Measurements from ENCODE around the gene ITPRIPL1.

The ITPRIPL1 gene

GRCh38 chr2:96323849-96324248 is 1.3 kb upstream of the ITPRIPL1 start:
- no peak for DNase-seq

DNA sequence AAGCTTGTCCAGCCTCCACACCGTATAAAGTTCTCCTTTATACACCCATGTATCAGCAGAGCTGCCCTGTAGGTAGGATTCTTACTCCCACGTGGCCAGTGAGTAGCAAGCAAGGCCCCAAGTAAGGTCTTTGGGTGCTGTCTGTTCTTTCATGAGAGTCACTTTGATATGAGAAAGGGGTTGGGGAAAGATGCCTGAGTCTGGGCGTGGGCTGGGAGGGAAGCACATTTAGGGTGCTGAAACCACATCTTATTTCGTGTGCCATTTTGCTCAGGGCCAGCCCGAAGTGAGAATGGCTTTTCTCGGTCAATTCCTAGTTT is 436 bp upstream of the ITPRIPL1 start:
- no peak for DNase-seq

DNA sequence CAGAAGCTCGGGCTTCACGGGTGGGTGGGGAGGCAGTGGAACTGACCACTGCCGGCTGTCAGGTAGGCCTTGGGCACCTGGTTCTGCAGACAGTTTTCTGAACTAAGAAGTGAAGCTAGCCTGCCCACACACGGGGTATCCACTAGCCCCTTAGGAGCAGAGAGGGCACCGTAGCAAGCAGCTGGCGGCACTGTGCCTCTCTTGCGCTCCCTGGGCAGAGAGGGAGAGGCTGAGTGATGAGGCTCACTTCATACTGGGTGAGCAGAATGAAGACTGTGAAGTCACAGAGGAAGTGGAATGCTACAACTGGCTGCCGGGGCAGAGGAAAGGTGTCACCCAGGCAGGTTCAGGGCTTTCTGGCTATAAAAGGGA is 753 bp downstream of the ITPRIPL1 start:
- DNase-seq, result peak; percentile 61 to 75

DNA sequence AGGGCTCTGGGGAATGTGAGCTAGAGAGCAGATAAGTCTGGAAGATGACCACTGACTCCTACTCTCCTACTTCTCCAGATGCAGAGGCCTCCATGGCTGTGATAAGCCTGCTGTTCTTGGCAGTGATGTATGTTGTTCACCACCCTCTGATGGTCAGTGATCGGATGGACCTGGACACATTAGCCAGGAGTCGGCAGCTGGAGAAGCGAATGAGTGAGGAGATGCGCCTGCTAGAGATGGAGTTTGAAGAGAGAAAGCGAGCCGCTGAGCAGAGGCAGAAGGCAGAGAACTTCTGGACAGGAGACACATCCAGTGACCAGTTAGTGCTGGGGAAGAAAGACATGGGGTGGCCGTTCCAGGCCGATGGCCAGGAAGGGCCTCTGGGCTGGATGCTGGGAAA is 1.4 kb downstream of the ITPRIPL1 start:
- no peak for DNase-seq

- DNase-seq, result no peak
These were observed 2.1 kb downstream of the ITPRIPL1 start for GRCh38 chr2:96326990-96327820.

GRCh38 chr2:96329456-96329855 is 4.3 kb downstream of the ITPRIPL1 start:
- DNase-seq, result no peak

GRCh38 chr2:96329874-96330273 is 4.8 kb downstream of the ITPRIPL1 start:
- DNase-seq, result no peak

GRCh38 chr2:96330407-96330806 is 5.3 kb downstream of the ITPRIPL1 start:
- no peak for DNase-seq

DNA sequence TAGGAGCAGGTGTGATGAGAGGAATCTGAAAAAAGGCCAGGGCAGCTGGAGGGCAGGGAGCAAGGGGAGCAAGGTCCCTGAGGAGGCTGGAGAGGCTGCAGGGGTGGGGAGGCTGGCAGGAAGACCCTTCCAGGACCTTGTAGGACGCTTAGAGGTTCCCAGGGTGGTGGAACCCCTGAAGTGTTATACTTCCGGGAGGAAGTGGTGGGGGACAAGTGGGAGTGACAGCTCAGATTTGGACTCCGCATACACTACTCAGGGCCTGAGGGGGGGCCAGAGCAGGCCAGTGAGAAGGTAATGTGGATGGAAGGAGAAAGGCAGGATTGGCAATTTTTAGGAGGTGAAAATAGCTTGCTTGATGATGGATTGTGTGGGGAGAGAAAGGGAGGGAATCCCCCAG is 8.6 kb downstream of the ITPRIPL1 start:
- no peak for DNase-seq

- DNase-seq, result no peak
These were observed 11.1 kb downstream of the ITPRIPL1 start for GRCh38 chr2:96336104-96336775.

DNA sequence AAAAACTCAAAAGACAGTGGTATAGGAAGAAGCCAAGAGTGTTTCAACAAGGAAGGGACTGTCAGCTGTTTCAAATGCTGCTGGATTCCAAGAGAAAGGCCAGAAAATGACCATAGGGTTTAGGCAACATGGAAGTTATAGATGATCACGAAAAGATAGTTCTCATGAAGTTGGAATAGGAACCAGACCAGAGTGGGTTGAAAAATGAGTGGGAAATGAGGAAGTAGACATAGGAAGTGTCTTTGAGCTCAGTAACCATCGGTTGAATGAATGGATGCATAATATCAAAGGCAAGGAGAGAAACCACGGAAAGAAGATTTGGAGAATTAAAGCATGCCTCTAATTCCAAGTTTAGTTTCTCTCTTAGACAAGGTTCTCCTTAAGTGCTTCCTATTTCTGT is 11.8 kb downstream of the ITPRIPL1 start:
- no peak for DNase-seq

GRCh38 chr2:96340493-96341414 is 15.6 kb downstream of the ITPRIPL1 start:
- no peak for DNase-seq

DNA sequence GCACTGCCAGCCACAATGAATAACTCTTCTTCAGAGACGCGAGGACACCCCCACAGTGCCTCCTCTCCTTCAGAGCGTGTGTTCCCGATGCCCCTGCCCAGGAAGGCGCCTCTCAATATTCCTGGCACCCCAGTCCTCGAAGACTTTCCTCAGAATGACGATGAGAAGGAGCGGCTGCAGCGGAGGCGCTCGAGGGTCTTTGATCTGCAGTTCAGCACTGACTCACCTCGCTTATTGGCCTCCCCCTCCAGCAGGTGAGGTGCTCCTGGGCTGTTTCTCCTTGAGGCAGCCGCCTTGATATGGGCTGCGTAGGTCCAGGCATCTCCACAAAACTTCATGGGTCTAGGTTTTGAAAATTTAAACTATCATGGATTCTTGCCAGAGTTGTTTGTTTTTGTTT is 16.5 kb downstream of the ITPRIPL1 start:
- no peak for DNase-seq

GRCh38 chr2:96342085-96342484 is 17.0 kb downstream of the ITPRIPL1 start:
- peak; percentile 43 to 77 for DNase-seq

GRCh38 chr2:96344011-96344410 is 18.9 kb downstream of the ITPRIPL1 start:
- DNase-seq, result peak; percentile 69 to 81

GRCh38 chr2:96345438-96345837 is 20.3 kb downstream of the ITPRIPL1 start:
- peak in 1 of 2 donors; percentile 54 for DNase-seq

DNA sequence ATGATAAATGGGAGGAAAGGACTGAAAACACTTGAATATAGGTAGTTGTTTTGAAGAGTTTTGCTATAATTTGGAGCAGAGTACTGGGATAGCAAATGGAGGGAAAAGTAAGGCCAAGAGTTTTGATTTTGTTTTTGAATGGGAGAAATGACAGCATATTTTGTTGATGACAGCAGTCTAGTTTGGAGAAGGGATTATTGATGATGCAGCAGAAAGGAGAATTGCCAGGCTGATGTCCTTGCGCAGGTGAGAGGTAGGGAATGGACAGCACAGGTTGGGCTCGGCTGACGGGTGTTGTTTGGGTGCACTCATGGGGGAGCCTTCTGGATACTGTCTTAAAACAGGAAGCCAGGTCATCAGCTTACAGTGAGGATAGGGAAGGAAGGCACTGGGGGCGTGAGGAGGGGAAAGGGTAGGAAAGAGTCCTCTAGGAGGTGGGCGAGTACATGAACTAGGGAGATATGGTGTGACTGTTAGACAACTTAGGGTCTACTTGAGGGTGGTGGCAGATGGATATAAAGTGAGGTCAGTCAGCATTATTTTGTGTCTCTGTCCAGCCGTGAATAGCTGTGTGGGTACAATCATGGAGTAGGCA is 20.8 kb downstream of the ITPRIPL1 start:
- DNase-seq, result no peak

- DNase-seq, result no peak
These were observed 22.3 kb downstream of the ITPRIPL1 start for GRCh38 chr2:96347395-96347794.

DNA sequence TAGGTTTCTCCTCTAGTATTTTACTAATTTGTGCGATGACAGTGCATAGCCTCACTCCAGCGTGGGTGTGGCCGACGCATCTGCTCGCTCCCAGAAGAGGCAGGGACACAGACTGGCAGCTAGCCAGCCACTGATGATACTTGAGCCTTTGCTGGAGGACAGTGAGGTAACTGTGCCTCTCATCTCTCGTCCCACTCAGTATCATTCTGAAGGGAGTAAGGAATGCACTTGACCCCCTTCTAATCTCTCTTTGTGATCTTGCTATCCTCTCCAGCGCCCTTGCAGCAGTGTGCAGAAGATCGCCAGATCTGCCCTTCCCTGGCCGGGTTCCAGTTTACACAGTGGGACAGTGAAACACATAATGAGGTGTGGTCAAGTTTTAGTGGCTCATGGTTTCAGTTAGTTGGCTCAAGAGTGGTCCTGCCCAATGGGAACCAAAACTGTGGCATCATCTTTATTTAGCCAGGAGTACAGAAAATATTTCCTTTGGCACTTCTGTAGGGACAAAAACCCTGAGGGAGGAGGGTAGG is 28.0 kb downstream of the ITPRIPL1 start:
- DNase-seq, result no peak

- DNase-seq, result no peak
These were observed 28.5 kb downstream of the ITPRIPL1 start for GRCh38 chr2:96353606-96354101.

- no peak for DNase-seq
These were observed 29.4 kb downstream of the ITPRIPL1 start for GRCh38 chr2:96354492-96354891.

DNA sequence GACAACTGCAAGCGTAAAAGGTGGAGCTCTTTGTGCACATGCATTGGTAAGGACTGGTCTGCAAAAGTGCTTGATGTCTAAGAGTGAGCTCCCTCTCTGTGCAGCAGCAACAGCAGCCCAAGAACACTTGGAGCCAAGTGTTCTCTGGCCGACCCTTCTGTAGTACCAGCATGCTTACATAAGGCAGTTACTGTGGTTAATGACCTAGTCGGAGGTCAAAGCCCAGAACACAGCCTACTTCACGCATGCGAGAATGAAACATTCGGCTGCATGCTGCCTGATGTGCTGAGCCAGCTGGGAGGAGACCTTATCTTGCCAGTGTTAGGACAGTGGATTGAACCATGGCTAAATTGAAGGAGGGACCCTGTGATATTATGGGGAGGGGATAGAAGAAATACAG is 31.8 kb downstream of the ITPRIPL1 start:
- no peak for DNase-seq

DNA sequence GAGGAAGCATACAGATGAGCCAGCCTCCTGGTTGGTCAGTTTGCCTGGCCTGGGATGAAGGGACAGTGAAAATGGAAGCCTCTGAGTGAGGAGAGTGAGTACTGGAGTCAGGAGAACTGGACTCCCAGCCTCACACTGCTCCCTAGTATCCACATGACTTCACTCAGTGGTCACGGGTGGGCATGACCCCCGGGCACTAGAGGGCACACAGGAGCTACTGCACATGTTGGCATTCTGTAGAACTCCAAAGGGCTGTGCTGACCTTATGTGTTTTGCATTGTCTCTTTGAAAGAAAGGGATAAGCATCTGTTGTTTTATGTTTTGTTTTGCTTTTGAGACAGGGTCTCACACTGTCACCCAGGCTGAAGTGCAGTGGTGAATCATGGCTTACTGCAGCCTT is 34.2 kb downstream of the ITPRIPL1 start:
- peak; percentile 39 to 55 for DNase-seq

Measured in CD4-positive, alpha-beta T cell treated with Interleukin-4 for 1 hour (primary cell).